Activated naive CD4-positive, alpha-beta T cell treated with anti-CD3 and anti-CD28 coated beads, Interleukin-2, amount 50 U/mL, for 24 hours (primary cell): ENCODE results near the gene PCDHB13.
"Not testable (repeated sequence)": the region's sequence is repeated elsewhere in the genome, so short reads cannot be mapped to it uniquely, and the experiment has no call there.

Source experiments
- H3K27ac Mint-ChIP-seq: one replicate; pipeline ENCODE4 v1.8.0; 2021; ENCODE audit warnings: mild to moderate bottlenecking, mixed read lengths
- H3K27me3 Mint-ChIP-seq: one replicate; pipeline ENCODE4 v1.8.0; 2021; ENCODE audit warnings: mixed read lengths
- H3K36me3 Mint-ChIP-seq: one replicate; pipeline ENCODE4 v1.8.0; 2021; ENCODE audit warnings: mixed read lengths
- H3K4me1 Mint-ChIP-seq: one replicate; pipeline ENCODE4 v1.8.0; 2021; ENCODE audit warnings: mixed read lengths
- H3K4me3 Mint-ChIP-seq: one replicate; pipeline ENCODE4 v1.8.0; 2021; ENCODE audit warnings: mild to moderate bottlenecking, mixed read lengths
- H3K9me3 Mint-ChIP-seq: one replicate; pipeline ENCODE4 v1.8.0; 2021; ENCODE audit warnings: mixed read lengths

Gene PCDHB13

DNA sequence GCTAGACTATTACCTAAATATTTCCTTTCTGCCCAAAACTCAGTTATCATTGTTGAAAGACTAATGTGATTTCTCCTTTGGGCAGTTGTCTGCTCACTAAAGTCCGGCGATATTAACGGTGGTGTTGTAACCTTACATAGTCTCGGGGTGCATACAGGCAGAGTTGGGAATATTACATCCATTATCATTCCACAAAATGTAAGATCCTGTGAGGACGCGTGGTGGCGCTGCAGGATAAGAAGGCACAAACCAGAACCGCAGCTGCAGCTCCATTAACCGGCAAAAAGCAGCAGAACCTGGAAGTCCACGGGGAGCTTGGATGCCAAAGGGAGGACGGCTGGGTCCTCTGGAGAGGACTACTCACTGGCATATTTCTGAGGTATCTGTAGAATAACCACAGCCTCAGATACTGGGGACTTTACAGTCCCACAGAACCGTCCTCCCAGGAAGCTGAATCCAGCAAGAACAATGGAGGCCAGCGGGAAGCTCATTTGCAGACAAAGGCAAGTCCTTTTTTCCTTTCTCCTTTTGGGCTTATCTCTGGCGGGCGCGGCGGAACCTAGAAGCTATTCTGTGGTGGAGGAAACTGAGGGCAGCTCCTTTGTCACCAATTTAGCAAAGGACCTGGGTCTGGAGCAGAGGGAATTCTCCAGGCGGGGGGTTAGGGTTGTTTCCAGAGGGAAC, at the start of gene PCDHB13:
Gene PCDHB13 (plus strand): TSS at position 264 of the 684 bp plus-strand sequence. CDS start 205 bp downstream, at position 469.
- Mint-ChIP-seq H3K36me3 (peaks cover 10% of the 10 kb centered on the region), H3K27me3 (peaks cover 47% of the 10 kb centered on the region)
- not testable (repeated sequence) for H3K4me3 Mint-ChIP-seq, H3K27ac Mint-ChIP-seq, H3K4me1 Mint-ChIP-seq, H3K9me3 Mint-ChIP-seq

GRCh38 chr5:141172381-141173204, 41.1 kb upstream of the PCDHB13 start, which contains the start of gene PCDHB7:
Gene PCDHB7, plus strand, starts transcription at chr5:141172644. Its CDS starts 192 bp downstream, at chr5:141172836.
- Mint-ChIP-seq H3K36me3 (no peaks in the 10 kb centered on the region), H3K4me1 (peaks cover 4% of the 10 kb centered on the region), H3K9me3 (peaks cover 11% of the 10 kb centered on the region), H3K4me3 (no peak within 1 kb of the TSS), H3K27me3 (peaks cover 34% of the 10 kb centered on the region), H3K27ac (no peak within 1 kb of the TSS)

- H3K9me3 Mint-ChIP-seq, H3K4me1 Mint-ChIP-seq, H3K27ac Mint-ChIP-seq, H3K36me3 Mint-ChIP-seq, H3K4me3 Mint-ChIP-seq: not testable (repeated sequence)
- peaks cover 21% of the 10 kb centered on the region for H3K27me3 Mint-ChIP-seq
Observed at GRCh38 chr5:141174291-141175104, 39.2 kb upstream of the PCDHB13 start.

- Mint-ChIP-seq H3K36me3 (no peaks in the 10 kb centered on the region), H3K27ac (no peak overlapping the region), H3K4me3 (no peak overlapping the region), H3K9me3 (peaks cover 10% of the 10 kb centered on the region), H3K4me1 (peaks cover 4% of the 10 kb centered on the region), H3K27me3 (peaks cover 23% of the 10 kb centered on the region)
Observed at GRCh38 chr5:141175933-141176332, 37.8 kb upstream of the PCDHB13 start.

- H3K27ac Mint-ChIP-seq, H3K4me3 Mint-ChIP-seq, H3K36me3 Mint-ChIP-seq, H3K4me1 Mint-ChIP-seq: not testable (repeated sequence)
- Mint-ChIP-seq H3K27me3 (peaks cover 32% of the 10 kb centered on the region), H3K9me3 (peaks cover 11% of the 10 kb centered on the region)
Observed at GRCh38 chr5:141177577-141178191, 36.0 kb upstream of the PCDHB13 start, which contains the start of gene PCDHB8. Gene PCDHB8, plus strand, starts transcription at chr5:141177790. Its CDS starts 245 bp downstream, at chr5:141178035.

DNA sequence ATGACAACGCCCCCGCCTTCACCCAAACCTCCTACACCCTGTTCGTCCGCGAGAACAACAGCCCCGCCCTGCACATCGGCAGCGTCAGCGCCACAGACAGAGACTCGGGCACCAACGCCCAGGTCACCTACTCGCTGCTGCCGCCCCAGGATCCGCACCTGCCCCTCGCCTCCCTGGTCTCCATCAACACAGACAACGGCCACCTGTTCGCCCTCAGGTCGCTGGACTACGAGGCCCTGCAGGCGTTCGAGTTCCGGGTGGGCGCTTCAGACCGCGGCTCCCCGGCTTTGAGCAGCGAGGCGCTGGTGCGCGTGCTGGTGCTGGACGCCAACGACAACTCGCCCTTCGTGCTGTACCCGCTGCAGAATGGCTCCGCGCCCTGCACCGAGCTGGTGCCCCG, 34.3 kb upstream of the PCDHB13 start:
- peaks cover 16% of the 10 kb centered on the region for H3K9me3 Mint-ChIP-seq
- not testable (repeated sequence) for H3K4me1 Mint-ChIP-seq, H3K27ac Mint-ChIP-seq, H3K36me3 Mint-ChIP-seq, H3K4me3 Mint-ChIP-seq
- H3K27me3 Mint-ChIP-seq = peaks cover 30% of the 10 kb centered on the region

- not testable (repeated sequence) for H3K4me3 Mint-ChIP-seq, H3K36me3 Mint-ChIP-seq, H3K4me1 Mint-ChIP-seq, H3K27ac Mint-ChIP-seq
- Mint-ChIP-seq H3K27me3 (peaks cover 34% of the 10 kb centered on the region), H3K9me3 (peaks cover 20% of the 10 kb centered on the region)
Observed at GRCh38 chr5:141179876-141180275, 33.8 kb upstream of the PCDHB13 start.

DNA sequence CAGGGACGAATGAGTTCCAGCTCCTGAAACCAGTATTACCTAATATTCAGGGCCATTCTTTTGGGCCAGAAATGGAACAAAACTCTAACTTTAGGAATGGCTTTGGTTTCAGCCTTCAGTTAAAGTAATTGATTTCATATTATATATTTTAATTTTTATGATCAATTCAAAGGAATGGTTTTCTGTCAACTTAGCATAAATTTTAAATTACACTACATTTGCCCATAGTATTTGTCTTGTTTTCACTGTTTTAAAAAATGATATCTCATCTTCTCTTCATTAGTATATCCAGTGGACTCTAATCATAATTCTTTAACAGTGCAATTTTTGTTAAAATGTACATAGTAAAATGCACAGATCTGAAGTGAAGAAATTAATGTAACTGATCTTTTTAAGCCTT, 33.4 kb upstream of the PCDHB13 start:
- peaks cover 37% of the 10 kb centered on the region for H3K27me3 Mint-ChIP-seq
- H3K36me3 Mint-ChIP-seq = peaks cover 7% of the 10 kb centered on the region
- no peak overlapping the region for H3K27ac Mint-ChIP-seq
- peaks cover 25% of the 10 kb centered on the region for H3K9me3 Mint-ChIP-seq
- H3K4me3 Mint-ChIP-seq = no peak overlapping the region
- H3K4me1 Mint-ChIP-seq = no peaks in the 10 kb centered on the region

DNA sequence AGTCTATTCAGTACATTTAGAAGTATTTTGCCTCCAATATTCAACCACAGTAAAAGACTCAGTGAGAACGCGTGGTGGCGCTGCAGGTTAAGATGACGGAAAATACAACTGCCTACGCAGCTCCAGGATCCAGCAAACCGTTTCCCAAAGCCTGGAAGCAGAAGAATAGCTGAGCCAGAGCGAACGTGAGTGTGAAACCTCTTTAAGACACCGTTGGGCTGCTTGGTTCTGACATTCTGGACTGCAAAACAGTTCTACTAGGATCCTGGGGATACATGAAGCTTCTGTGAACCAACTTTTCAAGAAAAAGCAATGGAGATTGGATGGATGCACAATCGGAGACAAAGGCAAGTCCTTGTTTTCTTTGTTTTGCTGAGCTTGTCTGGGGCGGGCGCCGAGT, 31.5 kb upstream of the PCDHB13 start, which contains the start of gene PCDHB16:
Gene PCDHB16 (plus strand): TSS at position 140 of the 400 bp plus-strand sequence. CDS start 173 bp downstream, at position 313.
- no peak within 1 kb of the TSS for H3K27ac Mint-ChIP-seq
- peaks cover 10% of the 10 kb centered on the region for H3K36me3 Mint-ChIP-seq
- H3K27me3 Mint-ChIP-seq = peaks cover 46% of the 10 kb centered on the region
- H3K9me3 Mint-ChIP-seq = peaks cover 31% of the 10 kb centered on the region
- H3K4me1 Mint-ChIP-seq = peaks cover 7% of the 10 kb centered on the region
- no peak within 1 kb of the TSS for H3K4me3 Mint-ChIP-seq

DNA sequence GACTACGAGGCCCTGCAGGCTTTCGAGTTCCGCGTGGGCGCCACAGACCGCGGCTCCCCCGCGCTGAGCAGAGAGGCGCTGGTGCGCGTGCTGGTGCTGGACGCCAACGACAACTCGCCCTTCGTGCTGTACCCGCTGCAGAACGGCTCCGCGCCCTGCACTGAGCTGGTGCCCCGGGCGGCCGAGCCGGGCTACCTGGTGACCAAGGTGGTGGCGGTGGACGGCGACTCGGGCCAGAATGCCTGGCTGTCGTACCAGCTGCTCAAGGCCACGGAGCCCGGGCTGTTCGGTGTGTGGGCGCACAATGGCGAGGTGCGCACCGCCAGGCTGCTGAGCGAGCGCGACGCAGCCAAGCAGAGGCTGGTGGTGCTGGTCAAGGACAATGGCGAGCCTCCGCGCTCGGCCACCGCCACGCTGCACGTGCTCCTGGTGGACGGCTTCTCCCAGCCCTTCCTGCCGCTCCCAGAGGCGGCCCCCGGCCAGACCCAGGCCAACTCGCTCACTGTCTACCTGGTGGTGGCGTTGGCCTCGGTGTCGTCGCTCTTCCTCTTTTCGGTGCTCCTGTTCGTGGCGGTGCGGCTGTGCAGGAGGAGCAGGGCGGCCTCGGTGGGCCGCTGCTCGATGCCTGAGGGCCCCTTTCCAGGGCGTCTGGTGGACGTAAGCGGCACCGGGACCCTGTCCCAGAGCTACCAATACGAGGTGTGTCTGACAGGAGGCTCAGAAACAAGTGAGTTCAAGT, 29.4 kb upstream of the PCDHB13 start:
- H3K27ac Mint-ChIP-seq, H3K4me3 Mint-ChIP-seq, H3K4me1 Mint-ChIP-seq: not testable (repeated sequence)
- H3K36me3 Mint-ChIP-seq = peaks cover 15% of the 10 kb centered on the region
- H3K27me3 Mint-ChIP-seq = peaks cover 52% of the 10 kb centered on the region
- peaks cover 39% of the 10 kb centered on the region for H3K9me3 Mint-ChIP-seq

DNA sequence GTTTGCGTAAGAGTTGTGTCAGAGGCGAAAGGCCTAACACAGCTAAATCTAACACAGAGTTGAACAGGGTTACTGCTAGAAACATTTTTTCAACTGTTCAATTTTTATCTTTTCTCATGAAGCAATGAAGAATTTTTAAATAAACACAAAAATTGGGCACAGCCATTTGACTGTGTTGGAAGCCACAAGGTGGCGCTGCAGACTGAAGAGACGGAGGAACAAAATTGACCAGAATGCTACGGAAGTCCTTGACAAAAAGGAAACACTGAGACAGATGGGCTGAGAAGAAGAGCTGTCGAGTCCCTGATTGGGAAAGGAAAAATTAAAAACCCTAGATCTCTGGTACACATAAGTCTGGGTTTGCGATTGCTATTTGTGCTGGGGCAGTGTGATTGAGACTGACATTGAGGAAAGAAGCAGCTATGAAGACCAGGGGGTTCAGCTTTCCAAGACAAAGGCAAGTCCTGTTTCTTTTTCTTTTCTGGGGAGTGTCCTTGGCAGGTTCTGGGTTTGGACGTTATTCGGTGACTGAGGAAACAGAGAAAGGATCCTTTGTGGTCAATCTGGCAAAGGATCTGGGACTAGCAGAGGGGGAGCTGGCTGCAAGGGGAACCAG, 26.7 kb upstream of the PCDHB13 start, which contains the start of gene PCDHB9:
Gene PCDHB9 (plus strand): TSS at position 265 of the 616 bp plus-strand sequence. CDS start 158 bp downstream, at position 423.
- peaks cover 16% of the 10 kb centered on the region for H3K36me3 Mint-ChIP-seq
- peaks cover 35% of the 10 kb centered on the region for H3K9me3 Mint-ChIP-seq

DNA sequence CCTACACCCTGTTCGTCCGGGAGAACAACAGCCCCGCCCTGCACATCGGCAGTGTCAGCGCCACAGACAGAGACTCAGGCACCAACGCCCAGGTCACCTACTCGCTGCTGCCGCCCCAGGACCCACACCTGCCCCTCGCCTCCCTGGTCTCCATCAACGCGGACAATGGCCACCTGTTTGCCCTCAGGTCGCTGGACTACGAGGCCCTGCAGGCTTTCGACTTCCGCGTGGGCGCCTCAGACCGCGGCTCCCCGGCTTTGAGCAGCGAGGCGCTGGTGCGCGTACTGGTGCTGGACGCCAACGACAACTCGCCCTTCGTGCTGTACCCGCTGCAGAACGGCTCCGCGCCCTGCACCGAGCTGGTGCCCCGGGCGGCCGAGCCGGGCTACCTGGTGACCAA, 25.0 kb upstream of the PCDHB13 start:
- Mint-ChIP-seq H3K27me3 (peaks cover 50% of the 10 kb centered on the region), H3K9me3 (peaks cover 23% of the 10 kb centered on the region), H3K36me3 (peaks cover 13% of the 10 kb centered on the region)
- not testable (repeated sequence) for H3K27ac Mint-ChIP-seq, H3K4me3 Mint-ChIP-seq, H3K4me1 Mint-ChIP-seq

More for the DNA sequence above, 26.7 kb upstream of the PCDHB13 start, which contains the start of gene PCDHB9:
- peaks cover 7% of the 10 kb centered on the region for H3K4me1 Mint-ChIP-seq
- H3K27ac Mint-ChIP-seq = no peak within 1 kb of the TSS
- peaks cover 55% of the 10 kb centered on the region for H3K27me3 Mint-ChIP-seq
- peak within 1 kb of the TSS; percentile 15 for H3K4me3 Mint-ChIP-seq

GRCh38 chr5:141189131-141189530, 24.6 kb upstream of the PCDHB13 start:
- Mint-ChIP-seq H3K27me3 (peaks cover 51% of the 10 kb centered on the region), H3K36me3 (peaks cover 13% of the 10 kb centered on the region), H3K9me3 (peaks cover 23% of the 10 kb centered on the region)
- H3K27ac Mint-ChIP-seq, H3K4me3 Mint-ChIP-seq, H3K4me1 Mint-ChIP-seq: not testable (repeated sequence)
